ENCODE data around the gene DUS2.

DUS2 gene

DNA sequence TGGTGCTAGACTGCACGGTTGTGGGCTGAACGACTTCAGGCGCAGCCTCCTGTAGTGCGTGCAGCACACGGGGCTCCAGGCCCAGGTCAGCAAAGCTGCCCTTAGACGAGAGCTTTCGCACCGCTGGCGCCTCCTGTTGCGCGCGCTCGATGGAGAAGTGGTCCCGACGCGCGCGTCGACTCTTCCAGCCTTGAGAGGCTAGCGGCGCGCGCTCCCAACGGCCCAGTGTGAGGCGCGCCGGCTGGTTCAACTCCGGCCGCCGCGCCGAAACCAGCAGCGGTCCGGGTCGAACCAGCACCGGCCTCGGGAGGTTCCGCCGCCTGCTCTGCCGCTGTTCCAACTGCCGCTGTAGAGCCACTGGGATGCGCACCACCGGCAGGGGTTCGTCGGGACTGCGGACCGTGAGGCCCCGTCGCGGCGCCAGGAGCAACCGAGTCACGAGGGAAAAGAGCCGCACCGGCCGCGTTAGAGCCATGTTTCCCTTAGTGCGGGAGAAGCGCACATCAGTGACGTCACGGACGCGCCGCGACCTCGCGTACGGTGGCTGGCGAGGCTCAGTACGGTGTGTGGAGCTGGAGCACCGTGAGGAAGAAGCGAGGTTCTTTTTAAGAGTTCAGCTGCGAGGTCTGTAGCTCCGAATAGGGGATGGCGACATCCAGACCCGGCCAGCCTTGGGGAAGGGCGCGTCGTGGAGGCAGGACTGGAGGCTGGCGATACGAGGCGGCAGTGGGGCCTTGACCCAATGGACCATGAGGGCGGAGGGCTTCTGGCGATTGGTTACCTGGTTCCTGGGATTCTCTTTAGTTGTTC, at the start of gene DUS2, which contains the start of gene DDX28:
DUS2 (plus strand) TSS at position 557 of the 810 bp plus-strand sequence. CDS start 14,740 bp downstream, outside the sequence.
DDX28 (minus strand) TSS at position 505 of the 810 bp plus-strand sequence; CDS start at position 475, 30 bp downstream.
- H3K36me3 ChIP-seq (ENCODE audit: insufficient read depth, low read depth, low read length) = peaks cover 37% of the 10 kb centered on the region
- peak within 1 kb of the TSS; percentile 26 for H3K27ac ChIP-seq (ENCODE audit: low read length)
- H3K27me3 ChIP-seq (ENCODE audit: insufficient read depth, low read length) = no peaks in the 10 kb centered on the region
- H3K9ac ChIP-seq (ENCODE audit: low read depth, low read length) = peak within 1 kb of the TSS; percentile 90
- H3K9me3 ChIP-seq (ENCODE audit: insufficient read depth, low read depth, low read length) = no peaks in the 10 kb centered on the region
- H3K4me1 ChIP-seq (ENCODE audit: insufficient read depth, low read length) = peaks cover 5% of the 10 kb centered on the region; the same call in 1 of the 2 replicates
- peak within 1 kb of the TSS; percentile 89 for H3K4me3 ChIP-seq (ENCODE audit: low read length)

DNA sequence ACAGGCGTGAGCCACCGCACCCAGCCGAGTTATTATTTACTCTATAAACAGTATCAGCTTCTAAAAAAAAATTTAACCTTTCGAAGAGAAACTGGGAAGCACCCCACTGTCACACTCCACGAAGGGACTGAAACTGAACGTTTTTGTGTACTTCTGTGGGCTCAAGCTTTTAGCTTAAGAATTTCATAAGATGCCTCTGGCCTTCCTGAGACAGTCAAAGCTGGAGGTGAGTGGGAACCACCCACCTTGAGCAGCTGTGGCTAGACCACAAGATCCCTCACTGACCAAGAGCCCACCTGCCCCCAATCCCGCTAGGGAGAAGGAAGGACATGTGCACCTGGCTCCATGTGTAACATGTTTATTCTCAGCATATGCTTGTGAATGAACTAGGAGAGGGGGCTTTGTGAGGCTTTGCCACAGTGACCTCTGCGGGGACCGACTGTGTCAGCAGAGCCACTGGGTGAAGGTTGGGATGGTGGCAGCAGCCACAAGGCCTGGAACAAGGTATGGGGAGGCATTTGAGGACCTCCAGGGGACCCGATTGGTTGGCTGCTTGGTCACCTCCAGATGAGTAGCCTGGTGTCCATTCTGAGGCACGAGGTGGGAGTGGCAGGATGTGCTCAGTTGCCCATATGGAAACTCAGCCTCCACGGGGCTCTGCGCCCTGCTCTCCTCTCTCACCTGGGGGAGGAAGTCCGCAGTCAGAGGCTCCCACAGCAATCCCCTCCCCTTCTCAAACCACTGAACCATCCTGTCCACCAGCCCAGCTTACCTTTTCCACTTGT, 47.6 kb upstream of the DUS2 start:
- Histone ChIP-seq H3K27ac (ENCODE audit: low read length) (no peak overlapping the region), H3K9ac (ENCODE audit: low read depth, low read length) (no peak overlapping the region), H3K9me3 (ENCODE audit: insufficient read depth, low read depth, low read length) (no peaks in the 10 kb centered on the region)

DNA sequence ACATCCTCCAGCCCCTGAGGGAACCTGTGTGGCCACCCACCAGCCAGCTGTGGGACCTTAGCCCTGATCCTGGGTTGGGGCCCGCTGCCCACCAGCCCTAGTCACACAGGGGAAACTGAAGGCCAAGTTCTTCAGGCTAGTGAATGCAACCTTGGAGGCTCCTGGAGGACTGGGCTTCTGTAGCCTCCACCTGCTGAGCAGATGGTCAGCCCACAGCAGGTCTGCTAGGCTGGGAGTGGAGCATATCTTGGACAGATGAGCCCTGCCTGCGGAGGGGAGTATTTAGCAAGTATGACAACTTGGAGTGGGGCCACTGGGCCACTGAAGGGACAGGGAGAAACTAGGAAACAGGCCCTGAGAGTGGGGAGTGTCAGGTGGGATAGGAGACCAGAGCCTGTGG, 46.9 kb upstream of the DUS2 start:
- H3K27ac ChIP-seq (ENCODE audit: low read length) = no peak overlapping the region
- no peaks in the 10 kb centered on the region for H3K36me3 ChIP-seq (ENCODE audit: insufficient read depth, low read depth, low read length)
- no peak overlapping the region for H3K9ac ChIP-seq (ENCODE audit: low read depth, low read length)
- no peaks in the 10 kb centered on the region for H3K9me3 ChIP-seq (ENCODE audit: insufficient read depth, low read depth, low read length)
- H3K27me3 ChIP-seq (ENCODE audit: insufficient read depth, low read length) = peaks cover 13% of the 10 kb centered on the region
- H3K4me1 ChIP-seq (ENCODE audit: insufficient read depth, low read length) = no peaks in the 10 kb centered on the region
- no peak overlapping the region for H3K4me3 ChIP-seq (ENCODE audit: low read length)

More for the DNA sequence above, 47.6 kb upstream of the DUS2 start:
- no peaks in the 10 kb centered on the region for H3K4me1 ChIP-seq (ENCODE audit: insufficient read depth, low read length)
- no peak overlapping the region for H3K4me3 ChIP-seq (ENCODE audit: low read length)
- no peaks in the 10 kb centered on the region for H3K36me3 ChIP-seq (ENCODE audit: insufficient read depth, low read depth, low read length)
- H3K27me3 ChIP-seq (ENCODE audit: insufficient read depth, low read length) = peaks cover 13% of the 10 kb centered on the region

DNA sequence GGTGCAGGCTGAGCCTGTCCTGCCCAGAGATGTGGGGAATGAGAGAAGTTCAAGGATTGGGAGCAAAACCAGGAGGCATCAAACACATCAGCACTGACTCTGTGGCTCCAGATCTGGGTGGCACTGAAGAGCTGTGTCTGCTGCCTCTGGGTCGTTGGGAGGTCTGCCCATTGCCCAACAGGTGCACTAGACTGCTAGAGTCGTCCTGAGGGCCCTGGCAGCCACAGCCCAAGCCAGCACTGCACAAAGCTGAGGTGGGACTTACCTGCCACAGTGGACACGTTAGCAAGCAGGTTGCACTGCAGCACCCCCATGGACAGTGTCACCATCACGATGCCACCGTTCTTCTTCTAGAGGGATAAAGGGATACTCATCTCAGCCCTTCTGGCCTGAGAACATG, 46.1 kb upstream of the DUS2 start:
- H3K9ac ChIP-seq (ENCODE audit: low read depth, low read length) = no peak overlapping the region
- no peaks in the 10 kb centered on the region for H3K4me1 ChIP-seq (ENCODE audit: insufficient read depth, low read length)
- H3K36me3 ChIP-seq (ENCODE audit: insufficient read depth, low read depth, low read length) = no peaks in the 10 kb centered on the region
- peaks cover 13% of the 10 kb centered on the region for H3K27me3 ChIP-seq (ENCODE audit: insufficient read depth, low read length)
- H3K9me3 ChIP-seq (ENCODE audit: insufficient read depth, low read depth, low read length) = no peaks in the 10 kb centered on the region
- no peak overlapping the region for H3K4me3 ChIP-seq (ENCODE audit: low read length)
- no peak overlapping the region for H3K27ac ChIP-seq (ENCODE audit: low read length)

DNA sequence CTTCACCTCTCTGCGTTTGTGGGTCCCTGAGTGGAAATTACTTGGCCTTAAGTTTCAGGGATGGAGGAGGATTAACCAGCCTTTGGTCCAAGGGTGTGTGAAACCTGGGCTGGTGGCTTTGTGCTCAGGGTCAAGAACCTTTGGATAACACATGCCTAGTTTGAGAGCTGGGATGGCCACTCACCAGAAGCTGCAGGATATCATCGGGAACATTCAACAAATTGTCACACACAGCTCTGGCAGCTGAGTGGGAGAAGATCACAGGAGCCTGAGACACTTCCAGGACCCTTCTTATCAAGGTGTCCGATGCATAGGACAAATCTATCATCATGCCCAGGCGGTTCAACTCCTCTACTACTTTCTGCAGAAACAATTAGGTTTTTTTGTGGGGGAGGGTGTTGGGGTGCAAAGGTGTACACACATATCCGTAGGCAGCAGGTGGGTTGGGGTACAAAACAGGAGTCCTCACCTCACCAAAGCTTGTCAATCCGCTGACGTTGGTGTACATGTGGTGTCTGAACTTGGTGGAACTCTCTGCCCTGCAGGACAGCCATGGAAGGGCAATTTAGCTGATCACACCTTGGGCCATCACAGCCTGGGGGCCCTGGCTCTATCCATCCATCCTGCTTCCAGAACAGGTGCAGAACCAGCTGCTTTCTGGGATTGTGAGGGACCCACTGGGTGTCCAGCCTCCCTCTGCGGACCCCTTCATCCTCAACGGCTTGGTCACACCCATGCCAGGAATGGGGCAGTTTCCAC, 45.4 kb upstream of the DUS2 start:
- Histone ChIP-seq H3K9me3 (ENCODE audit: insufficient read depth, low read depth, low read length) (no peaks in the 10 kb centered on the region), H3K4me3 (ENCODE audit: low read length) (no peak overlapping the region), H3K27ac (ENCODE audit: low read length) (no peak overlapping the region), H3K9ac (ENCODE audit: low read depth, low read length) (no peak overlapping the region), H3K36me3 (ENCODE audit: insufficient read depth, low read depth, low read length) (no peaks in the 10 kb centered on the region), H3K4me1 (ENCODE audit: insufficient read depth, low read length) (no peaks in the 10 kb centered on the region), H3K27me3 (ENCODE audit: insufficient read depth, low read length) (peaks cover 13% of the 10 kb centered on the region)

DNA sequence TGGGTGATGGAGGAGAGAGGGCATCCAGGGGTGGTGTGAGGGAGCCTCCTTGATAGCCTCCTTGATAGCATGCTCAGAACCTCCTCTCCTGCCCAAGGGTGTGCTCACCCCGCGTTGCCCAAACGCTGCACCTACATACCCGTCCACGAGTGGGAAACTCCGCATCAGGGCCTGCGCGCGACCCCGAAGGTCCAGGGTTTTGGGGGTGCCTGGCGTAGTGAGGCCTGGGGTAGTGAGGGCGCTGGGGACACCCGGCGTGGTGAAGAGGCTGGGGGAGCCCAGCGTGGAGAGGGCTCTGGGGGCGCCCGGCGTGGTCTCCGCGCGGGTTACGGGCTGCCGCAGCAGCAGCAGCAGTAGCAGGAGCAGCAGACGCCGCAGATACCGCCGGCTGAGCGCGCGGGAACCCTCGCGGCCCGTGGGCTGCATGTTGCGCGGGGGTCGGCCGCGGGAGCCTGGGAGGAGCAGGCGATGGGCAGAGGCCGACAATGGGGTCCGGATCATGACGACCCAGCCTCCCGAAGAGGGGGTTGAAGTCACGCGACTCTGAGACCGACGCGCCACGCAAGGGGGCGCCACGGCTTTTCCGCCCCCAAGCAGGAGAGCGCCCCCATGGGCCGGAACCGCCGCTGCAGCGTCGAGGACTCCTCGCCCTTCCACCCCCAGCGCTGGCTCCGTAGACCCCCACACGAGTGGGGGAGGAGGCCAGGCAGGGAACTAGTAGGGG, 43.0 kb upstream of the DUS2 start, which contains the start of gene DPEP3:
DPEP3 (minus strand) TSS at position 545 of the 724 bp plus-strand sequence; CDS start at position 426, 119 bp downstream.
- no peak within 1 kb of the TSS for H3K4me3 ChIP-seq (ENCODE audit: low read length)
- H3K27ac ChIP-seq (ENCODE audit: low read length) = no peak within 1 kb of the TSS
- no peak within 1 kb of the TSS for H3K9ac ChIP-seq (ENCODE audit: low read depth, low read length)
- H3K9me3 ChIP-seq (ENCODE audit: insufficient read depth, low read depth, low read length) = no peaks in the 10 kb centered on the region
- H3K27me3 ChIP-seq (ENCODE audit: insufficient read depth, low read length) = peaks cover 13% of the 10 kb centered on the region
- H3K4me1 ChIP-seq (ENCODE audit: insufficient read depth, low read length) = no peaks in the 10 kb centered on the region
- H3K36me3 ChIP-seq (ENCODE audit: insufficient read depth, low read depth, low read length) = no peaks in the 10 kb centered on the region

DNA sequence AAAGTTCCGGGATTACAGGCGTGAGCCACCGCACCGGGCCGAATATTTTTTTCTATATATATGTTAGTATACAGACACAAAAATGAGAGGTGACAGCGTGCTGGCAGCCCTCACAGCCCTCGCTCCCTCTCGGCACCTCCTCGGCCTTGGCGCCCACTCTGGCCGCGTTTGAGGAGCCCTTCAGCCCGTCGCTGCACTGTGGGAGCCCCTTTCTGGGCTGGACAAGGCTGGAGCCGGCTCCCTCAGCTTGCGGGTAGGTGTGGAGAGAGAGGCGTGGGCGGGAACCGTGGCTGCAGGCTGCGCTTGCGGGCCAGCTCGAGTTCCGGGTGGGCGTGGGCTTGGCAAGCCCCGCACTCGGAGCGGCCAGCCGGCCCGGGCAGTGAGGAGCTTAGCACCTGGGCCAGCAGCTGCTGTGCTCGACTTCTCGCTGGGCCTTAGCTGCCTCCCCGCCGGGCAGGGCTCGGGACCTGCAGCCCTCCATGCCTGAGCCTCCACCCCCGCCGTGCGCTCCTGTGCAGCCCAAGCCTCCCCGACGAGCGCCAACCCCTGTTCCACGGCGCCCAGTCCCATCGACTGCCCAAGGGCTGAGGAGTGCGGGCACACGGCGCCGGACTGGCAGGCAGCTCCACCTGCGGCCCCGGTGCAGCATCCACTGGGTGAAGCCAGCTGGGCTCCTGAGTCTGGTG, 40.9 kb upstream of the DUS2 start:
- H3K4me3 ChIP-seq (ENCODE audit: low read length) = no peak overlapping the region
- peaks cover 10% of the 10 kb centered on the region for H3K27me3 ChIP-seq (ENCODE audit: insufficient read depth, low read length)
- no peaks in the 10 kb centered on the region for H3K36me3 ChIP-seq (ENCODE audit: insufficient read depth, low read depth, low read length)

DNA sequence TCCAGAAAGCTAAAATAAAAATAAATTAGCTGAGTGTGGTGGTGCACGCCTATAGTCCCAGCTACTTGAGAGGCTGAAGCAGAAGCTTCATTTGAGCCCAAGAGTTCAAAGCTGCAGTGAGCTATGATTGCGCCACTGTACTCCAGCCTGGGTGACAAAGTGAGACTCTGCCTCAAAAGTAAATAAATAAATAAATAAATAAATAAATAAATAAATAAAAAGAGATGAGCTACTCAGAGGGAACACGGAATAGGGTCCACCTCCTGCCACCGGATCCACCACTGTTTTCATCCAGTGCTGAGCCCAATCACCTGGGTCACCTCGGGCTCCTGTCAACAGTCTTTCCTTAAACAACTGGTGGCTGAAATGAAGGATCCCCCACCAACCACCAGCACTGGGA, 36.1 kb upstream of the DUS2 start:
- Histone ChIP-seq H3K27ac (ENCODE audit: low read length) (no peak overlapping the region), H3K36me3 (ENCODE audit: insufficient read depth, low read depth, low read length) (no peaks in the 10 kb centered on the region), H3K4me1 (ENCODE audit: insufficient read depth, low read length) (no peaks in the 10 kb centered on the region), H3K9ac (ENCODE audit: low read depth, low read length) (no peak overlapping the region), H3K27me3 (ENCODE audit: insufficient read depth, low read length) (peaks cover 5% of the 10 kb centered on the region), H3K4me3 (ENCODE audit: low read length) (no peak overlapping the region), H3K9me3 (ENCODE audit: insufficient read depth, low read depth, low read length) (no peaks in the 10 kb centered on the region)

More for the DNA sequence above, 40.9 kb upstream of the DUS2 start:
- no peak overlapping the region for H3K9ac ChIP-seq (ENCODE audit: low read depth, low read length)
- no peaks in the 10 kb centered on the region for H3K4me1 ChIP-seq (ENCODE audit: insufficient read depth, low read length)
- H3K27ac ChIP-seq (ENCODE audit: low read length) = no peak overlapping the region
- no peaks in the 10 kb centered on the region for H3K9me3 ChIP-seq (ENCODE audit: insufficient read depth, low read depth, low read length)

DNA sequence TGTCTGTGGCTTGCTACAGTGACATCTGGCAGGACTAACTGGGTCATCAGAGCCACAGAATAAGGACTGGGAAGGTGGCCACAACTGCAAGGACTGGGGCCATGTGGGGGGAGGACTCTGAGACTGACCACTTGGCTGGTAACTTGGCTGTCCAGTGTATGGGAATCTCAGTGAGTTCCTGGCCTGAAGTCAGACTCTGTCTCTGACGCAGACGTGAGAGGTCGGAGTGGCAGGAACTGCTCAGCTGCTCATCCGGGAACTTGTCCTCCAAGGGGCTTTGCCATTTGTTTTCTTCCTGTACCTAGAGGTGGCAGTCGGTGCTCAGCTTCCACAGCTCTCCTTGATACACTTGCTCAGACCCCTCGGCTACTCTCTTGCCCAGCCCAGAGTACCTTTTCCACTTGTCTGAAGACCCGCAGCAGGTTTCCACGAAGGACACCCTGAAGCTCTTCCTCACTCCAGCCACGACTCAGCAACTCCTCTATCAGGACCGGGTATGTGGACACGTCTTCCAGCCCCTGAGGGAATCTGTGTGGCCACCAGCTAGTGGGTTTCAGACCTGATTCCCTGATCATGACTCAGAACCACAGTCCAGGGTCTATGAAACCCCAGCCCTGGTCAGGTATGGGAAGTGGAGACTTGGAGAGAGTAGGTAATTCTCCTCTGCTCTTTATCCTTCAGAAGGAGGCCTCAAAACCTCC, 35.5 kb upstream of the DUS2 start:
- H3K4me1 ChIP-seq (ENCODE audit: insufficient read depth, low read length) = no peaks in the 10 kb centered on the region
- no peak overlapping the region for H3K9ac ChIP-seq (ENCODE audit: low read depth, low read length)
- H3K27ac ChIP-seq (ENCODE audit: low read length) = no peak overlapping the region
- peaks cover 11% of the 10 kb centered on the region for H3K27me3 ChIP-seq (ENCODE audit: insufficient read depth, low read length)
- H3K9me3 ChIP-seq (ENCODE audit: insufficient read depth, low read depth, low read length) = no peaks in the 10 kb centered on the region
- no peaks in the 10 kb centered on the region for H3K36me3 ChIP-seq (ENCODE audit: insufficient read depth, low read depth, low read length)
- H3K4me3 ChIP-seq (ENCODE audit: low read length) = no peak overlapping the region

DNA sequence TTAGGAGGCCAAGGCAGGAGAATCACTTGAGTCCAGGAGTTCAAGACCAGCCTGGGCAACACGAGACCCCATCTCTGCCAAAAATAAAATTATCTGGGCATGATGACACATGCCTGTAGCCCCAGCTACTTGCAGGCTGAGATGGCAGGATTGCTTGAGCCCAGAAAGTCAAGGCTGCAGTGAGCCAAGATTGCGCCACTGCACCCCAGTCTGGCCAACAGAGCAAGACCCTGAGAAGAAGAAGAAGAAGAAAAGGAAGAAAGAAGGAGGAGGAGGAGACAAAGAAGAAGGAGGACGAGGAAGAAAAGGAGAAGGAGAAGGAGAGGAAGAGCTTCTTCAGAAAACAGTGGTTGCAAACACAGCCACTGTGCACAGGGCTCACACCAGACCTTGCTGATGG, 34.4 kb upstream of the DUS2 start:
- H3K36me3 ChIP-seq (ENCODE audit: insufficient read depth, low read depth, low read length) = no peaks in the 10 kb centered on the region
- no peak overlapping the region for H3K9ac ChIP-seq (ENCODE audit: low read depth, low read length)
- no peak overlapping the region for H3K27ac ChIP-seq (ENCODE audit: low read length)
- no peaks in the 10 kb centered on the region for H3K9me3 ChIP-seq (ENCODE audit: insufficient read depth, low read depth, low read length)
- H3K4me3 ChIP-seq (ENCODE audit: low read length) = no peak overlapping the region
- no peaks in the 10 kb centered on the region for H3K4me1 ChIP-seq (ENCODE audit: insufficient read depth, low read length)
- peaks cover 16% of the 10 kb centered on the region for H3K27me3 ChIP-seq (ENCODE audit: insufficient read depth, low read length)
